ENCODE data around the gene CEP126.

- TF ChIP-seq POLR2A (IDR thresholded peaks at IDR 0.05; ENCODE audit: extremely low read depth, insufficient read length), result no peak
- TF ChIP-seq, protein P1, sequence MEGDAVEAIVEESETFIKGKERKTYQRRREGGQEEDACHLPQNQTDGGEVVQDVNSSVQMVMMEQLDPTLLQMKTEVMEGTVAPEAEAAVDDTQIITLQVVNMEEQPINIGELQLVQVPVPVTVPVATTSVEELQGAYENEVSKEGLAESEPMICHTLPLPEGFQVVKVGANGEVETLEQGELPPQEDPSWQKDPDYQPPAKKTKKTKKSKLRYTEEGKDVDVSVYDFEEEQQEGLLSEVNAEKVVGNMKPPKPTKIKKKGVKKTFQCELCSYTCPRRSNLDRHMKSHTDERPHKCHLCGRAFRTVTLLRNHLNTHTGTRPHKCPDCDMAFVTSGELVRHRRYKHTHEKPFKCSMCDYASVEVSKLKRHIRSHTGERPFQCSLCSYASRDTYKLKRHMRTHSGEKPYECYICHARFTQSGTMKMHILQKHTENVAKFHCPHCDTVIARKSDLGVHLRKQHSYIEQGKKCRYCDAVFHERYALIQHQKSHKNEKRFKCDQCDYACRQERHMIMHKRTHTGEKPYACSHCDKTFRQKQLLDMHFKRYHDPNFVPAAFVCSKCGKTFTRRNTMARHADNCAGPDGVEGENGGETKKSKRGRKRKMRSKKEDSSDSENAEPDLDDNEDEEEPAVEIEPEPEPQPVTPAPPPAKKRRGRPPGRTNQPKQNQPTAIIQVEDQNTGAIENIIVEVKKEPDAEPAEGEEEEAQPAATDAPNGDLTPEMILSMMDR (IDR thresholded peaks at IDR 0.05; ENCODE audit: low read depth, low read length), result no peak
These were observed 20.3 kb upstream of the CEP126 start for GRCh38 chr11:101894505-101894904.
